GM12801 (cell line): Measurements from ENCODE around the gene SMIM41.

Source experiments
- CTCF ChIP-seq: IDR thresholded peaks from one replicate; pipeline ENCODE4 v1.5.1; 2011; ENCODE audit warnings: control low read depth; ENCODE audit not compliant: insufficient read length; ENCODE audit errors: extremely low read depth

The SMIM41 gene

GRCh38 chr12:52037248-52037861, 42.1 kb upstream of the SMIM41 start:
- no peak for TF ChIP-seq CTCF

DNA sequence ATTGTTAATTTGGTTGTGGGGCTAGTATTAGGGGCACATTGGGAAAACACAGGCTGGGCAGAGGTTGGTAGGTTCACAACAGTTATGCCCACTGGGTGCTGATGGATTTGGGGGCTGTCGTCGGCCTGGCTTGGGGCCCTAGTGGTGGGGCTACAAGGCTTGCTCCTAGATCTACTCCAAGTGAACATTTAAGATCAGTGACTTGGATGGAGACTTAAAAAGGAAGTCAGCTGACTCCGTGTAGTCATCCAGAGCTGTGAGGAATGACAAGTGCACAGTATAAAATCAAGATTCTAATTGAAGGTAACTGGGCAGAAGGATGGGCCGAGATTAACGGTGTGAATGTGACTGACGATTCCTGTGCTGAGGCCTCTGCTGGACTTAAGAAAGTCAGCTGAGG, 41.1 kb upstream of the SMIM41 start:
- TF ChIP-seq CTCF = no peak

DNA sequence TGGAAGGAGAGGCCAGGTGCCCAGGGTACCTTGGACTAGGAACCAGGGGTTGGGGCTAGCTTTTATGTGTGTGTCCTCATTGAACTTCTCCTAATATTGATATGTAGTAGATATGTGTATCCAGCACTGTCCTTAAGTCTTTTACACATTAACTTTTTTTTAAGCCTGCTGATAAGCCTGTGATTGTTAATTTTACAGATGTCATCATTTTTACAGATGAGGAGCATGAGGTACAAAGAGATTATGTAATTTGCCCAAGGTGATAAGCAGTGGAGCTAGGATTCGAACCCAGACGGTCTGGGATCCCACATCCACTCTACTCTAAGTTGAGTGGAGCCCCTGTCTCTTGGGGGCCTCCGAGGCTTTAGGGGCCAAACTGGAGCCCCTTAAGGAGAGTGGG, 38.5 kb upstream of the SMIM41 start:
- TF ChIP-seq CTCF = no peak

- TF ChIP-seq CTCF = no peak
Measured at GRCh38 chr12:52041695-52042123, 37.8 kb upstream of the SMIM41 start.

GRCh38 chr12:52042706-52043385, 36.7 kb upstream of the SMIM41 start:
- no peak for TF ChIP-seq CTCF

- no peak for TF ChIP-seq CTCF
Measured at GRCh38 chr12:52043386-52044212, 35.9 kb upstream of the SMIM41 start.

- no peak for TF ChIP-seq CTCF
Measured at GRCh38 chr12:52044292-52044983, 35.1 kb upstream of the SMIM41 start.
